ENCODE data around the gene ARHGAP31. TPM values are rescaled to one million over a fixed set of nuclear protein-coding genes. Genes with fewer than 3 reads are reported as not detected.

Gene ARHGAP31, protein sequence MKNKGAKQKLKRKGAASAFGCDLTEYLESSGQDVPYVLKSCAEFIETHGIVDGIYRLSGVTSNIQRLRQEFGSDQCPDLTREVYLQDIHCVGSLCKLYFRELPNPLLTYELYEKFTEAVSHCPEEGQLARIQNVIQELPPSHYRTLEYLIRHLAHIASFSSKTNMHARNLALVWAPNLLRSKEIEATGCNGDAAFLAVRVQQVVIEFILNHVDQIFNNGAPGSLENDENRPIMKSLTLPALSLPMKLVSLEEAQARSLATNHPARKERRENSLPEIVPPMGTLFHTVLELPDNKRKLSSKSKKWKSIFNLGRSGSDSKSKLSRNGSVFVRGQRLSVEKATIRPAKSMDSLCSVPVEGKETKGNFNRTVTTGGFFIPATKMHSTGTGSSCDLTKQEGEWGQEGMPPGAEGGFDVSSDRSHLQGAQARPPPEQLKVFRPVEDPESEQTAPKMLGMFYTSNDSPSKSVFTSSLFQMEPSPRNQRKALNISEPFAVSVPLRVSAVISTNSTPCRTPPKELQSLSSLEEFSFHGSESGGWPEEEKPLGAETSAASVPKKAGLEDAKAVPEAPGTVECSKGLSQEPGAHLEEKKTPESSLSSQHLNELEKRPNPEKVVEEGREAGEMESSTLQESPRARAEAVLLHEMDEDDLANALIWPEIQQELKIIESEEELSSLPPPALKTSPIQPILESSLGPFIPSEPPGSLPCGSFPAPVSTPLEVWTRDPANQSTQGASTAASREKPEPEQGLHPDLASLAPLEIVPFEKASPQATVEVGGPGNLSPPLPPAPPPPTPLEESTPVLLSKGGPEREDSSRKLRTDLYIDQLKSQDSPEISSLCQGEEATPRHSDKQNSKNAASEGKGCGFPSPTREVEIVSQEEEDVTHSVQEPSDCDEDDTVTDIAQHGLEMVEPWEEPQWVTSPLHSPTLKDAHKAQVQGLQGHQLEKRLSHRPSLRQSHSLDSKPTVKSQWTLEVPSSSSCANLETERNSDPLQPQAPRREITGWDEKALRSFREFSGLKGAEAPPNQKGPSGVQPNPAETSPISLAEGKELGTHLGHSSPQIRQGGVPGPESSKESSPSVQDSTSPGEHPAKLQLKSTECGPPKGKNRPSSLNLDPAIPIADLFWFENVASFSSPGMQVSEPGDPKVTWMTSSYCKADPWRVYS (N-terminal part only)
- total RNA-seq, result 6.5 and 13.1 TPM in 2 replicates

DNA sequence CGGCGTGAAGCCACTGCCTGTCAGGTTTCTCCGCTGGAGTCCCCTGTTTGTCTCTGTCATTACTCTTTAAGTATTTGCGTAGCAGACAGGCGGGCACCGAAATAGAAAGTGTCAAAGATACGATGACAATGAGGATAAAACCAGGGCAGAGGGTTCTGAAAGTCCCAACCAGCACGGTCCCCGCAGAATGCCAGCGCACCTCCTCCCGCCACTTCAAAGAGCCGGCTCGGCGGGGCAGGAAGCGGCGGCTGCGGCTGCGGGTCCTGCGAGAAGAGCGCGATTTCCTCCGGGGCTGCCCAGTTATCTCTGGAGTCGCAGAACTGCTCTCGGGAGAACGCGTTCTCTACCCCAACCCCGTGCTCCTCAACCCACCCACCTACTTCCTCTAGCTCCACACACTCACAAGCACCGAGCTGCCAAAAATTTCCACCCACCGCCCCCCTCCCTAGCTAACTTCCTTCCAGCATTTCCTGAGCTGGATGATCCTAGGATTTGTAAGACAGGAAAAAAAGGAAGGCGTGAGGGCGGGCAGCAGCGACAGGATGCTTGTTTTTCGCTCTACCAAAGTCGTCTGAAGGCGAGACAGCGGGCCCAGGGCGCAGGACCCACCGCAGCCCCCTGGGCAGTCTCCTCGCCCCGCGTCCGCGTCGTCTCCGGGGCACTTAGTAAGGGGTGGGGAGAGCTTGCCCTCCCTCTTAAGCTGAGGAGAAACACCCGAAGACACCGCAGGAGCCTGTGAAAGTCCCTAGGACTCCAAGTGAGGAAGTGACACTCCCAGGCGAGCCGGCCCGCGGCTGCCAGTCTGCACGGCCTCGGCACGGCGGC, at the start of gene ARHGAP31:
Gene ARHGAP31 (plus strand): TSS at position 513 of the 825 bp plus-strand sequence. CDS start 522 bp downstream, outside the sequence.

DNA sequence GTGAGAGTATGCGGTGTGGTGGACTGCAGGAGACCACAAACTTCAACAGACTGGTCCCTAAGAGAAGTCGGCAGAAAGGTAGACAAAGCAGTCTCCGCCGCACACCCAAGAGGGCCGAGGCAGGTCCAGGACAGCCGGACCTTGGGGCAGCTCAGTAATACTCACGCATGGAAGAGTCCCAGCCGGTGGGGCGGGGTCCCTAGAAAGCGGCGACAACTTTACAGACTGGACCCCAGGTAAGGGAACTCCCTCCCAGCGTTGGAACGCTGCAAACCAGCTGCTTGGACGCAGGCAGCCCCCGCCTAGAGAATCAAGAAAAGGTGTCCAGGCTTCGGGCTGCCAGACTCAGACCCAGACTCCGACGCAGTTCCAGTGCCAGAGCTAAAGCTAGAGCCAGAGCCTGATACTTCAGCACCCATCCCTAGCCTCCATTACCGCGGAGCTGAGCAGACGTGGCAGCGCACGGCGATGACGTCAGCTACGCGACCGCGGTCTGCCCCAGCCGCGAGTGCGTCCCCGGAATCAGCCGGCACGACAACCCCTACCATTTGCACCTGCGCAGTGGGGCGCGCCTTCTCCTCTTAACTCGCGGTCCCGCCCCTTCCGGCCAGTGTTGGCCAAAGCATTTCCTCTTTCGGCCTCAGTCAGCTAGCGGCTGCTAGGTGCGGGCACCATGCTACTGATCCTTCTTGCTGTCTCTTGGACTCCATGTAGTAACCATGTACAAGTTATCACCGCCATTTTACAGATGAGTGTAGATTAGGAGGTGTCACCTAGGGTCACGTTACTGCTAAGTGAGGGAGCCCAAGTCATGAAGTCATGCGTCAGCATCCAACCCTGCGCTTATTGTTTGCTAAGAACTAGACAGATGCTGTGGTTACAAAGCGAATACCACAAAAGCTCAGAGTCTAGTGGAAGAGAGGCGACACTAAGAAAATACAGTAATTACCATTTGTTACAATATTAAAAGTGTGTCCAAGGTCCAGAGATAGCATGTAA, 169.3 kb downstream of the ARHGAP31 start, which contains the start of gene TMEM39A:
Gene TMEM39A (minus strand): TSS at position 445 of the 999 bp plus-strand sequence. CDS start 1,541 bp downstream, outside the sequence.

Other genes starting within 250 kb of the ARHGAP31 start
- gene TEX55, start 148.2 kb upstream of the ARHGAP31 start, total RNA-seq, result not detected in 2 replicates
- gene UPK1B, start 120.8 kb upstream of the ARHGAP31 start, total RNA-seq, result 0.18 TPM in 1 of 2 replicates, not detected in the other
- 24.9 and 38.4 TPM in 2 replicates for gene B4GALT4, start 53.5 kb upstream of the ARHGAP31 start, total RNA-seq
- gene TMEM39A, start 169.2 kb downstream of the ARHGAP31 start, total RNA-seq, result 62.2 and 64.4 TPM in 2 replicates
- 11.9 and 16.4 TPM in 2 replicates for gene POGLUT1, start 174.6 kb downstream of the ARHGAP31 start, total RNA-seq
- gene TIMMDC1, start 204.2 kb downstream of the ARHGAP31 start, total RNA-seq, result 45.5 and 54.1 TPM in 2 replicates